ENCODE measurements around the gene TTC23. TPM values are rescaled to one million over a fixed set of nuclear protein-coding genes. Genes with fewer than 3 reads are reported as not detected.

TTC23 gene
- total and polyA plus RNA-seq, 9 of the 15 experiments (the other 6 are each of a cell fraction or from before 2014, with no cell fraction given) = 0.41 to 4.5 (median 2.5) TPM

- TF ChIP-seq, protein P1, sequence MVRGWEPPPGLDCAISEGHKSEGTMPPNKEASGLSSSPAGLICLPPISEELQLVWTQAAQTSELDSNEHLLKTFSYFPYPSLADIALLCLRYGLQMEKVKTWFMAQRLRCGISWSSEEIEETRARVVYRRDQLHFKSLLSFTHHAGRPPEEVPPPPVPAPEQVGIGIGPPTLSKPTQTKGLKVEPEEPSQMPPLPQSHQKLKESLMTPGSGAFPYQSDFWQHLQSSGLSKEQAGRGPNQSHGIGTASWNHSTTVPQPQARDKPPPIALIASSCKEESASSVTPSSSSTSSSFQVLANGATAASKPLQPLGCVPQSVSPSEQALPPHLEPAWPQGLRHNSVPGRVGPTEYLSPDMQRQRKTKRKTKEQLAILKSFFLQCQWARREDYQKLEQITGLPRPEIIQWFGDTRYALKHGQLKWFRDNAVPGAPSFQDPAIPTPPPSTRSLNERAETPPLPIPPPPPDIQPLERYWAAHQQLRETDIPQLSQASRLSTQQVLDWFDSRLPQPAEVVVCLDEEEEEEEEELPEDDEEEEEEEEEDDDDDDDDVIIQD (CRISPR knock-in tag; IDR thresholded peaks at IDR 0.05) = no peak
- TF ChIP-seq HNRNPH1 (optimal IDR thresholded peaks at IDR 0.05; ENCODE audit: low read depth, low read length) (no peak), C11orf30 (IDR thresholded peaks at IDR 0.05; ENCODE audit: low read depth) (no peak), JUND (IDR thresholded peaks at IDR 0.05; ENCODE audit: borderline replicate concordance, low read depth, low read length) (no peak), JUND (tag; IDR thresholded peaks at IDR 0.05; ENCODE audit: borderline replicate concordance, low read depth, low read length) (no peak), ZNF584 (CRISPR knock-in tag; IDR thresholded peaks at IDR 0.05; ENCODE audit: low read depth) (no peak), HES1 (IDR thresholded peaks at IDR 0.05; ENCODE audit: low read depth) (no peak), MAFK (IDR thresholded peaks at IDR 0.05; ENCODE audit: low read length) (no peak), ZNF133 (CRISPR knock-in tag; IDR thresholded peaks at IDR 0.05) (no peak), ZNF551 (CRISPR knock-in tag; IDR thresholded peaks at IDR 0.05) (no peak)
- TF ChIP-seq, protein P2, sequence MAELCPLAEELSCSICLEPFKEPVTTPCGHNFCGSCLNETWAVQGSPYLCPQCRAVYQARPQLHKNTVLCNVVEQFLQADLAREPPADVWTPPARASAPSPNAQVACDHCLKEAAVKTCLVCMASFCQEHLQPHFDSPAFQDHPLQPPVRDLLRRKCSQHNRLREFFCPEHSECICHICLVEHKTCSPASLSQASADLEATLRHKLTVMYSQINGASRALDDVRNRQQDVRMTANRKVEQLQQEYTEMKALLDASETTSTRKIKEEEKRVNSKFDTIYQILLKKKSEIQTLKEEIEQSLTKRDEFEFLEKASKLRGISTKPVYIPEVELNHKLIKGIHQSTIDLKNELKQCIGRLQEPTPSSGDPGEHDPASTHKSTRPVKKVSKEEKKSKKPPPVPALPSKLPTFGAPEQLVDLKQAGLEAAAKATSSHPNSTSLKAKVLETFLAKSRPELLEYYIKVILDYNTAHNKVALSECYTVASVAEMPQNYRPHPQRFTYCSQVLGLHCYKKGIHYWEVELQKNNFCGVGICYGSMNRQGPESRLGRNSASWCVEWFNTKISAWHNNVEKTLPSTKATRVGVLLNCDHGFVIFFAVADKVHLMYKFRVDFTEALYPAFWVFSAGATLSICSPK (IDR thresholded peaks at IDR 0.05; ENCODE audit: borderline replicate concordance) = no peak
Observed at GRCh38 chr15:99103279-99103678, 146.1 kb downstream of the TTC23 start (continued).

Measured in K562 (cell line).